HEK293 (cell line): ENCODE measurements around the gene SPACA7.

Experiments used
- CTCF ChIA-PET: fragments of 350-600 bp; formaldehyde crosslinking; extraction: SDS; loops from one replicate; lab custom pipeline; 2021; ENCODE audit warnings: antibody characterized with exemption; lab: Yijun Ruan, JAX
- POLR2A ChIA-PET: fragments of 300-600 bp; formaldehyde crosslinking; extraction: SDS; loops from one replicate; lab custom pipeline; 2020; ENCODE audit warnings: antibody characterized with exemption, inconsistent platforms; lab: Yijun Ruan, JAX
- H3K27ac ChIP-seq: fragments of 200-500 bp; sonication (Bioruptor generic); 2 replicates; pipeline ENCODE4 v1.5.1; 2014; ENCODE audit warnings: low read depth, low read length, control low read depth, inconsistent platforms; ENCODE audit errors: extremely low read depth
- H3K36me3 ChIP-seq, 2 experiments: fragments of 200-500 bp in 1 of 2; sonication (Bioruptor generic) in 1 of 2; 1 replicate in 1 of 2; 2 replicates in 1 of 2; pipeline ENCODE4 v1.5.1; 2014 to 2017; ENCODE audit warnings: inconsistent platforms in 2 of 2, low read length in 2 of 2; ENCODE audit not compliant: control insufficient read depth in 2 of 2, insufficient read depth in 1 of 2
- H3K4me1 ChIP-seq: fragments of 200-500 bp; sonication (Bioruptor generic); 2 replicates; pipeline ENCODE4 v1.5.1; 2014; ENCODE audit warnings: mild to moderate bottlenecking, low read length, inconsistent platforms; ENCODE audit not compliant: control insufficient read depth, insufficient read depth
- H3K4me3 ChIP-seq: 2 replicates; pipeline ENCODE4 v1.5.1; 2011; ENCODE audit warnings: low read depth, mild to moderate bottlenecking, control low read depth, low read length, moderate library complexity
- H3K9me3 ChIP-seq: fragments of 200-500 bp; sonication (Bioruptor generic); 2 replicates; pipeline ENCODE4 v1.5.1; 2014; ENCODE audit warnings: low read depth, low read length, inconsistent platforms; ENCODE audit not compliant: control insufficient read depth, insufficient read depth
- ELK4 ChIP-seq: IDR thresholded peaks from 2 replicates; pipeline ENCODE4 v1.6.1; 2011; ENCODE audit warnings: mild to moderate bottlenecking, low read depth, low read length, borderline replicate concordance
- HIC1 ChIP-seq: fragments of 450-650 bp; formaldehyde crosslinking; IDR thresholded peaks from 2 replicates; pipeline ENCODE4 v1.5.1; 2016; ENCODE audit warnings: missing biosample characterization, missing genetic modification characterization
- HOXC10 ChIP-seq: sonication (generic); formaldehyde crosslinking; IDR thresholded peaks from 2 replicates; pipeline ENCODE4 v1.8.1; 2023; ENCODE audit warnings: mild to moderate bottlenecking, missing genetic modification reagents
- PRDM4 ChIP-seq: fragments of 450-650 bp; formaldehyde crosslinking; IDR thresholded peaks from 2 replicates; pipeline ENCODE4 v1.5.1; 2017; ENCODE audit warnings: missing biosample characterization, missing genetic modification characterization
- SETDB1 ChIP-seq: IDR thresholded peaks from one replicate; pipeline ENCODE4 v1.6.1; 2017; ENCODE audit warnings: mild to moderate bottlenecking, low read length, moderate library complexity, mixed read lengths; ENCODE audit not compliant: insufficient read length
- TCF7L2 ChIP-seq: IDR thresholded peaks from 2 replicates; pipeline ENCODE4 v1.6.1; 2011; ENCODE audit warnings: low read depth, mild to moderate bottlenecking, inconsistent platforms, low read length, moderate library complexity, borderline replicate concordance
- TRIM28 ChIP-seq: IDR thresholded peaks from 2 replicates; pipeline ENCODE4 v1.6.1; 2011; ENCODE audit warnings: low read length, control low read depth, borderline replicate concordance
- ZBTB11 ChIP-seq: fragments of 450-650 bp; formaldehyde crosslinking; conservative IDR thresholded peaks from 2 replicates; pipeline ENCODE4 v1.5.1; 2016; ENCODE audit warnings: low read depth, missing biosample characterization, missing genetic modification characterization
- ZFP3 ChIP-seq: fragments of 450-650 bp; formaldehyde crosslinking; IDR thresholded peaks from 2 replicates; pipeline ENCODE4 v1.5.1; 2016; ENCODE audit warnings: low read depth, missing biosample characterization, missing genetic modification characterization
- ZNF311 ChIP-seq: fragments of 450-650 bp; formaldehyde crosslinking; IDR thresholded peaks from 2 replicates; pipeline ENCODE4 v1.5.1; 2017; ENCODE audit warnings: missing biosample characterization, missing genetic modification characterization, borderline replicate concordance
- ZNF426 ChIP-seq: fragments of 450-650 bp; formaldehyde crosslinking; IDR thresholded peaks from 2 replicates; pipeline ENCODE4 v1.5.1; 2017; ENCODE audit warnings: missing biosample characterization, missing genetic modification characterization, mild to moderate bottlenecking, inconsistent platforms, moderate library complexity
- ZNF488 ChIP-seq: fragments of 450-650 bp; formaldehyde crosslinking; IDR thresholded peaks from 2 replicates; pipeline ENCODE4 v1.5.1; 2016; ENCODE audit warnings: missing biosample characterization, missing genetic modification characterization
- ZNF544 ChIP-seq: fragments of 450-650 bp; formaldehyde crosslinking; IDR thresholded peaks from 2 replicates; pipeline ENCODE4 v1.5.0; 2017; ENCODE audit warnings: missing biosample characterization, missing genetic modification characterization
- ZNF610 ChIP-seq: fragments of 450-650 bp; formaldehyde crosslinking; IDR thresholded peaks from 2 replicates; pipeline ENCODE4 v1.5.1; 2016; ENCODE audit warnings: missing biosample characterization, missing genetic modification characterization, borderline replicate concordance
- ZNF670 ChIP-seq: fragments of 450-650 bp; formaldehyde crosslinking; IDR thresholded peaks from 2 replicates; pipeline ENCODE4 v1.5.1; 2016; ENCODE audit warnings: missing biosample characterization, missing genetic modification characterization, low read depth
- ZSCAN5A ChIP-seq: fragments of 450-650 bp; formaldehyde crosslinking; IDR thresholded peaks from 2 replicates; pipeline ENCODE4 v1.5.1; 2016; ENCODE audit warnings: missing biosample characterization, missing genetic modification characterization
- ZXDB ChIP-seq: fragments of 450-650 bp; formaldehyde crosslinking; IDR thresholded peaks from 2 replicates; pipeline ENCODE4 v1.5.1; 2016; ENCODE audit warnings: missing biosample characterization, missing genetic modification characterization

SPACA7 gene

GRCh38 chr13:112447306-112447705 lies 71.2 kb downstream of the SPACA7 start:
- TF ChIP-seq PRDM4 (tag by site-specific recombination): no peak
- TF ChIP-seq TRIM28: no peak
- TF ChIP-seq ZNF544: no peak
- TF ChIP-seq ZNF426 (tag by site-specific recombination): no peak
- TF ChIP-seq ZBTB11 (tag by site-specific recombination): no peak
- no peak for TF ChIP-seq ZNF670
- TF ChIP-seq ZNF311 (tag by site-specific recombination): no peak
- no peak for TF ChIP-seq ZFP3
- TF ChIP-seq ELK4: no peak
- no peak for TF ChIP-seq ZNF488 (tag by site-specific recombination)
- no peak for TF ChIP-seq TCF7L2
- no peak for TF ChIP-seq SETDB1
- no peak for TF ChIP-seq HOXC10 (CRISPR knock-in tag)
- TF ChIP-seq ZNF610: no peak
- TF ChIP-seq HIC1 (tag by site-specific recombination): no peak
- TF ChIP-seq ZSCAN5A (tag by site-specific recombination): no peak
- TF ChIP-seq ZXDB (tag by site-specific recombination): no peak
- H3K27ac ChIP-seq: no peak overlapping the region
- no peak overlapping the region for H3K4me3 ChIP-seq
- H3K36me3 ChIP-seq: no peaks in the 10 kb centered on the region
- no peaks in the 10 kb centered on the region for H3K4me1 ChIP-seq
- POLR2A ChIA-PET: no interaction called here
- no peaks in the 10 kb centered on the region for H3K9me3 ChIP-seq
- CTCF ChIA-PET: interaction anchor here (0.6 to 1.1 kb wide), 2 partner anchors 11 to 433 kb away, joined by 4 to 5 read pairs; no protein-coding TSS in a partner anchor
